Esophagus squamous epithelium (tissue), 5 donors: Measurements from ENCODE around the gene ASXL1. TPM values are rescaled to one million over a fixed set of nuclear protein-coding genes. Genes with fewer than 3 reads are reported as not detected.

Experiments
- DNase-seq: peaks from one replicate; lab custom pipeline; 2025; lab: John Stamatoyannopoulos, UW
- H3K27ac ChIP-seq, 4 donors: fragments of 200-600 bp; sonication (generic); one replicate each; pipeline ENCODE4 v1.5.1; 2016 to 2019; ENCODE audit warnings: mild to moderate bottlenecking in 1 of 4
- H3K27me3 ChIP-seq, 4 donors: fragments of 200-600 bp; sonication (generic); 1 replicate in 3 of 4; 2 replicates in 1 of 4; pipeline versions ENCODE4 v1.5.1 to v1.6.0; 2017 to 2021; ENCODE audit warnings: antibody characterized with exemption in 1 of 4
- H3K36me3 ChIP-seq, 3 donors: fragments of 200-600 bp; sonication (generic); one replicate each; pipeline ENCODE4 v1.5.1; 2016 to 2019
- H3K4me1 ChIP-seq, 3 donors: fragments of 200-600 bp; sonication (generic); one replicate each; pipeline ENCODE4 v1.5.1; 2017 to 2019
- H3K4me3 ChIP-seq, 4 donors: fragments of 200-600 bp; sonication (generic); 1 replicate in 3 of 4; 2 replicates in 1 of 4; pipeline ENCODE4 v1.5.1; 2016 to 2019; ENCODE audit warnings: mild to moderate bottlenecking in 2 of 4, moderate library complexity in 1 of 4
- H3K9me3 ChIP-seq, 3 donors: fragments of 200-600 bp; sonication (generic); one replicate each; pipeline ENCODE4 v1.5.1; 2016 to 2019
- POLR2A ChIP-seq, 4 donors: fragments of 450-650 bp; IDR thresholded peaks; one replicate each; pipeline ENCODE4 v1.6.1; 2017; ENCODE audit warnings: antibody characterized with exemption in 4 of 4, mild to moderate bottlenecking in 4 of 4, moderate library complexity in 3 of 4
- WGBS, 2 donors: methylation state at CpG; one replicate each; pipeline ENCODE4 v1.1.5; 2018; 5-methylcytosine and 5-hydroxymethylcytosine counted together
- intact Hi-C: fragments of 100-400 bp; cut with DNase I; formaldehyde crosslinking; loops from one replicate; pipeline ENCODE4 v1.15.0; 2022
- total RNA-seq, 4 donors: library from RNA; depleted of rRNA; stranded (reverse); fragments of >200 nt; gene quantifications; one replicate each; pipeline ENCODE4 v1.1.0, GENCODE V29; 2016
- TF ChIP-seq, protein P1 (sequence below), 6 experiments: fragments of 450-650 bp in 4 of 6; fragments of 200-600 bp in 2 of 6; sonication (generic) in 2 of 6; IDR thresholded peaks; one replicate each; pipeline ENCODE4 v1.5.1; 2016 to 2019; ENCODE audit warnings: antibody characterized with exemption in 6 of 6, mild to moderate bottlenecking in 4 of 6, moderate library complexity in 4 of 6
- donor health status: DM: yes; HTN: yes; CAD: no.

ASXL1 gene
- total RNA-seq, 4 donors from 2014 or later: 14.3 to 49.2 (median 22.1) TPM

DNA sequence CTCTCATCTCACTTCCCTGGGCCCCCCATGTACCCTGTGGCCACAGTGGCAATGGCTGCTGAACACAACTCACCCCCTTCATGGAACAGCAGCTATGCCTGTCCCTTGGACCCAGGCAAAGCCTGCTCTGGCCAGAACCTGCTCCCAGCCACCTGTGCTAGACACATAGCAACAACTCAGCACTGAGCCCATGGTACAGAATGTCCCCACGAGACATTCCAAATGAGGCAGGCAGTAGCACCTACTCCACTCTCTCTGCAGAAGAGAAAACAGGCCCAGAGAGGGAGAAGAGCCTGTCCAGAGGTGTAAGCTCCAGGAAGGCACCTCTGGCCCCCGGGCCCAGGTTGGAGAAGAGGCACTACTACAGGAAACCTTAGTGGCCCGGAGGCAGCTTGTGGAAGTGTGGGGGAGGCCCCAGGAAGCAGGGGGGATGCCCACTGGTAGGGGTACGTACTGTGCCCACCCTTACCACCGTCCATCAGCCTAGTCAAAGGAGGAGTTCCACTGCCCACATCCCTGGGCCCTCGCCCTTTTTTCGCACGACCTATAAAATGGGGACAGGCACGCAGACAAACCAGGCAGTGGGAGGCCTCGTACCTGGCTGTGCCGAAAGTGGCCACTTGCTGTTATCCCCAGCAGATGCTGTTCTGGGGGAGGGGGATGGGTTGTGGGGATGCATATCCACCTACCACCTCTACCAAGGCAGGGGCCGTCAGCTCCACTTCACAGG lies 97.2 kb downstream of the ASXL1 start:
- Histone ChIP-seq H3K4me1 (peaks cover 10 to 29% (median 13%) of the 10 kb centered on the region in 3 donors), H3K4me3 (no peak overlapping the region), H3K9me3 (no peaks in the 10 kb centered on the region), H3K27ac (no peak overlapping the region), H3K27me3 (no peaks in the 10 kb centered on the region), H3K36me3 (peaks cover 0 to 48% (median 0%) of the 10 kb centered on the region in 3 donors)
- DNase-seq: no peak
- intact Hi-C loops: no loop called here
- TF ChIP-seq, protein P1, sequence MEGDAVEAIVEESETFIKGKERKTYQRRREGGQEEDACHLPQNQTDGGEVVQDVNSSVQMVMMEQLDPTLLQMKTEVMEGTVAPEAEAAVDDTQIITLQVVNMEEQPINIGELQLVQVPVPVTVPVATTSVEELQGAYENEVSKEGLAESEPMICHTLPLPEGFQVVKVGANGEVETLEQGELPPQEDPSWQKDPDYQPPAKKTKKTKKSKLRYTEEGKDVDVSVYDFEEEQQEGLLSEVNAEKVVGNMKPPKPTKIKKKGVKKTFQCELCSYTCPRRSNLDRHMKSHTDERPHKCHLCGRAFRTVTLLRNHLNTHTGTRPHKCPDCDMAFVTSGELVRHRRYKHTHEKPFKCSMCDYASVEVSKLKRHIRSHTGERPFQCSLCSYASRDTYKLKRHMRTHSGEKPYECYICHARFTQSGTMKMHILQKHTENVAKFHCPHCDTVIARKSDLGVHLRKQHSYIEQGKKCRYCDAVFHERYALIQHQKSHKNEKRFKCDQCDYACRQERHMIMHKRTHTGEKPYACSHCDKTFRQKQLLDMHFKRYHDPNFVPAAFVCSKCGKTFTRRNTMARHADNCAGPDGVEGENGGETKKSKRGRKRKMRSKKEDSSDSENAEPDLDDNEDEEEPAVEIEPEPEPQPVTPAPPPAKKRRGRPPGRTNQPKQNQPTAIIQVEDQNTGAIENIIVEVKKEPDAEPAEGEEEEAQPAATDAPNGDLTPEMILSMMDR (IDR thresholded peaks at IDR 0.05): no peak
- TF ChIP-seq POLR2A (IDR thresholded peaks at IDR 0.05): no peak
- 61 to 69% methylated on average over 3 to 5 of the region's 12 CpGs for WGBS, 2 donors

DNA sequence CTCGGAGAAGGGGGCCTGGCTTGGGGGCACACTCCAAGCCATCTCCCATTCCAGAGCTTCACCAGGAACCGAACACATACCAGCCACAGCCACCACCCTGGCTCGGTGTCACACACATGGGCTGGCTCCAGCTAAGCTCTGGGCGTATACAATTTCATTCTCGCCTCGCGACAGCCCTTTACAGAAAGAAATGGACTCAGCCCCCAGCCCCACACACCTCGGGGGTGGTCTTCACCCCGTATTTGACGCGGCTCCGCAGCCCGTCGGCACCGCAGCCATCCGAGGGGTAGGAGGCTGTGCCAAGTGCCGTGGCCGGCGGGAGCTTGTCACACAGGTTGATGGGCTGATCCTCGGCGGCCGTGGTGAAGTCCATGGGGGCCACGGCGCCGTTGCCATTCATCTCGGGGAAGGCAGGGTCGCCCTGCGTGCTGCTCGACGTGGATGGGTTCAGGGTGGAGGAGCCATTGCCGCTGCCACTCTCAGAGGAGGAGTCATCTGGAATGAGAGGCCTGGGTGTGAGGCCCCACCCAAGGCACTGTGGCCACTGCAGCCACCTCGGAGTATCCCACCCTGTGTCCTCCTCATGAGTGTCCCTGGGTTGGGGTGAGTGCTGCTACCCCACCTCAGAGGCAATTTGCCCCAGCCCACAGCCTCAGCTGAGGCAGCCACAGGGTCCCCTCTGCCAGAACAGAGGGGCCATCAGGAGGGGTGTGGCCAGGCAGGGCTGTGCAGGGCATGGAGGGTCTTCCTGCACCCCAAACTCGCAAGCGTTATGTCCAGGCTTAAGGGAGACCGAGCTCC lies 98.0 kb downstream of the ASXL1 start:
- peaks cover 0 to 43% (median 0%) of the 10 kb centered on the region in 3 donors for H3K36me3 ChIP-seq
- H3K4me1 ChIP-seq: peaks cover 10 to 22% (median 13%) of the 10 kb centered on the region in 3 donors
- intact Hi-C loops: no loop called here
- H3K9me3 ChIP-seq: no peaks in the 10 kb centered on the region
- no peak overlapping the region for H3K4me3 ChIP-seq
- TF ChIP-seq POLR2A (IDR thresholded peaks at IDR 0.05): no peak
- TF ChIP-seq, protein P1 (IDR thresholded peaks at IDR 0.05): no peak
- DNase-seq: no peak
- H3K27ac ChIP-seq: no peak overlapping the region
- no peaks in the 10 kb centered on the region for H3K27me3 ChIP-seq
- 88% methylated on average over 19 of the region's 35 CpGs; no CpG with 5 or more reads in 1 of the 2 donors for WGBS, 2 donors

DNA sequence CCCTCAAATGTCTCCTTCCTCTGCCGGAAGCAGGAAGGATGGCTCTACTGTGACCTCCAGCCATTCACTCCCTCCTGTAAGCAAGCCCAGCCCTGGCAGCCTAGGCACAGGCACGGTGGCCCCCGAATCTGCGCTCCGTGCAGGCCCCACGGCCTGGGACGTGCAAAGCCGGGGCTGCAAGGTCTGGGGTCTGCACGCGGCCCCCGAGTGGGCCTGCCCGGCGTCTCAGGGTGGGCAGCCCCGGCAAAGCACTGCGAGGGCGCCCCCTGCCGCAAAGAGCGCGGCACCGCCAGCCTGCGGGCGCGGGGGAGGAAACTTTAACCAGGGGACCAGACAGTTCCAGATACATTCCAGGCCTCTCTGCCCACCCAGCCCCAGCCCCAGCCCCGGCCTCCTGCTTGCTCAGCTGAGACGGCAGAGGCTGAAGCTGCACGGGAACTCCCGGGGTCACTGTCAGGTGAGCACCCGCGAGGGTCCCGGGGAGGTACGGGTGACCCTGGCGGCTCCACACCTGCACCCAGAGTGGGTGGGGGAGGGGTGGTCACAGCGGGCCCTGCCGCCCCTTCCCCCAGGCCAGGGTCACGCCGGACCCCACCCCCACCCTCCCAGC lies 98.8 kb downstream of the ASXL1 start:
- intact Hi-C loops: no loop called here
- peak overlapping the region in 3 of 4 donors; percentile 42 to 64 (median 43) for H3K4me3 ChIP-seq
- no peaks in the 10 kb centered on the region for H3K9me3 ChIP-seq
- H3K27me3 ChIP-seq: no peaks in the 10 kb centered on the region
- H3K36me3 ChIP-seq: peaks cover 0 to 34% (median 0%) of the 10 kb centered on the region in 3 donors
- no peak for TF ChIP-seq POLR2A (IDR thresholded peaks at IDR 0.05)
- TF ChIP-seq, protein P1 (IDR thresholded peaks at IDR 0.05): peak; percentile 54 to 73 (median 60)
- peaks cover 10 to 21% (median 13%) of the 10 kb centered on the region in 3 donors for H3K4me1 ChIP-seq
- WGBS, 2 donors: 0% methylated on average over 3 of the region's 36 CpGs; no CpG with 5 or more reads in 1 of the 2 donors
- H3K27ac ChIP-seq: no peak overlapping the region
- no peak for DNase-seq

DNA sequence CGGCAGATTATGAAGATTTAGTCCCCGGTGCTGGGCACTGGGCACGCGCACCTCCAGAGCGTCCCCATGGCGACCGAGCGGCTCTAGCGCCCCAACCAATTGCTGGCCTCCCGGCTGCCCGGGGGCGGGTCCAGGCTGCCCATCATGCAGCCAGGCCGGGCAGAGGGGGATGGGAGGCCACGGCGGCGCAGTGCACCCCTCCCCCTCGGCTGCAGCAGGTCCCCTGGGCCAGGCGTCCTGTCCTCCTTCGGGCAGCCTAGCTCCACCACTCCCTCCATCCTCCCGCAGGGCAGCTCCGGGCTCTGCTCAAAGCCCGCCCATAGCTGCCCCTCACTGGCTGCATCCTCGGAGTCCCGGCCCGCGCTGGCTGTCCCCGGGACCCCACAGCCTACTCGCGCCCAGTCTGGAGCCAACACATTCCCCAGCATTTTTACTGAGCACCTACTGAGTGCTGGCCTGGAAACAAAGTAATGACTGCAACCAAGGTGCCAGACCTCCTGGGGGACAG lies 99.4 kb downstream of the ASXL1 start:
- peaks cover 0 to 28% (median 0%) of the 10 kb centered on the region in 3 donors for H3K36me3 ChIP-seq
- peak overlapping the region in 3 of 4 donors; percentile 42 to 64 (median 43) for H3K4me3 ChIP-seq
- peaks cover 10 to 21% (median 13%) of the 10 kb centered on the region in 3 donors for H3K4me1 ChIP-seq
- 18 to 51% methylated on average over 8 to 11 of the region's 29 CpGs for WGBS, 2 donors
- intact Hi-C loops: no loop called here
- TF ChIP-seq, protein P1 (IDR thresholded peaks at IDR 0.05): no peak
- TF ChIP-seq POLR2A (IDR thresholded peaks at IDR 0.05): no peak
- no peaks in the 10 kb centered on the region for H3K27me3 ChIP-seq
- DNase-seq: no peak
- H3K9me3 ChIP-seq: no peaks in the 10 kb centered on the region
- H3K27ac ChIP-seq: no peak overlapping the region
